HepG2 (cell line): ENCODE data around the gene C18orf63. TPM values are rescaled to one million over a fixed set of nuclear protein-coding genes. Genes with fewer than 3 reads are reported as not detected.
A peak's percentile ranks its signal among the peaks of the same experiment; 100 is the strongest.

Experiments
- EHMT2 ChIP-seq: fragments of 200-600 bp; sonication (generic); IDR thresholded peaks from 2 replicates; pipeline ENCODE4 v1.7.0; 2017; ENCODE audit warnings: antibody characterized with exemption, low read depth, low read length, borderline replicate concordance
- ETV6 ChIP-seq: sonication (generic); formaldehyde crosslinking; conservative IDR thresholded peaks from 2 replicates; pipeline ENCODE4 v1.4.0; 2020; ENCODE audit warnings: missing genetic modification reagents
- GZF1 ChIP-seq: sonication (generic); formaldehyde crosslinking; IDR thresholded peaks from 2 replicates; pipeline ENCODE4 v1.5.1; 2020; ENCODE audit warnings: mild to moderate bottlenecking, missing genetic modification reagents
- NFE2L1 ChIP-seq: sonication (generic); formaldehyde crosslinking; IDR thresholded peaks from 2 replicates; pipeline ENCODE4 v1.4.0; 2020; ENCODE audit warnings: missing genetic modification reagents, mild to moderate bottlenecking, borderline replicate concordance
- NR1H2 ChIP-seq: sonication (generic); formaldehyde crosslinking; IDR thresholded peaks from 2 replicates; pipeline ENCODE4 v1.8.1; 2022; ENCODE audit warnings: low read depth, missing genetic modification reagents, borderline replicate concordance
- RNF2 ChIP-seq: fragments of 450-650 bp; conservative IDR thresholded peaks from 2 replicates; pipeline ENCODE4 v1.6.1; 2016; ENCODE audit warnings: low read depth
- SAFB2 ChIP-seq: sonication (generic); formaldehyde crosslinking; IDR thresholded peaks from 2 replicates; pipeline ENCODE4 v1.5.1; 2020; ENCODE audit warnings: missing genetic modification reagents, low read depth, mild to moderate bottlenecking, borderline replicate concordance
- ZBTB8A ChIP-seq: sonication (generic); formaldehyde crosslinking; IDR thresholded peaks from 2 replicates; pipeline ENCODE4 v1.4.0; 2020; ENCODE audit warnings: mild to moderate bottlenecking, low read depth, missing genetic modification reagents, borderline replicate concordance
- ZFP41 ChIP-seq: sonication (generic); formaldehyde crosslinking; IDR thresholded peaks from 2 replicates; pipeline ENCODE4 v1.4.0; 2020; ENCODE audit warnings: mild to moderate bottlenecking, missing genetic modification reagents, borderline replicate concordance
- ZNF180 ChIP-seq: sonication (generic); formaldehyde crosslinking; IDR thresholded peaks from 2 replicates; pipeline ENCODE4 v1.4.0; 2020; ENCODE audit warnings: low read depth, missing genetic modification reagents, borderline replicate concordance
- ZNF225 ChIP-seq: sonication (generic); formaldehyde crosslinking; IDR thresholded peaks from 2 replicates; pipeline ENCODE4 v1.4.0; 2020; ENCODE audit warnings: mild to moderate bottlenecking, missing genetic modification reagents
- ZNF367 ChIP-seq: sonication (generic); formaldehyde crosslinking; IDR thresholded peaks from 2 replicates; pipeline ENCODE4 v1.4.0; 2020; ENCODE audit warnings: missing genetic modification reagents, borderline replicate concordance
- ZNF468 ChIP-seq: sonication (generic); formaldehyde crosslinking; IDR thresholded peaks from 2 replicates; pipeline ENCODE4 v1.8.0; 2022; ENCODE audit warnings: mild to moderate bottlenecking, moderate library complexity, missing genetic modification reagents
- ZSCAN12 ChIP-seq: sonication (generic); formaldehyde crosslinking; IDR thresholded peaks from 2 replicates; pipeline ENCODE4 v1.9.0; 2021; ENCODE audit warnings: mild to moderate bottlenecking, missing genetic modification reagents
- ZSCAN31 ChIP-seq: sonication (generic); formaldehyde crosslinking; IDR thresholded peaks from 2 replicates; pipeline ENCODE4 v1.5.0; 2020; ENCODE audit warnings: low read depth, mild to moderate bottlenecking, missing genetic modification reagents
- polyA plus RNA-seq, 8 experiments: library from polyadenylated mRNA; depleted of rRNA in 3 of 8; stranded (reverse) in 7 of 8; unstranded in 1 of 8; fragments of >200 nt; fragmentation: Illumina TruSeq in 4 of 8; extraction: Trizol in 4 of 8; gene quantifications; 2 replicates each; pipeline versions ENCODE4 v1.2.1 to v1.2.3, GENCODE V29; 2011 to 2016; ENCODE audit warnings: low read depth in 4 of 8, missing spikeins in 1 of 8, mixed read lengths in 1 of 8; ENCODE audit not compliant: insufficient read depth in 1 of 8
- total RNA-seq, 5 experiments: library from RNA; depleted of rRNA; stranded (reverse); fragments of >200 nt; fragmentation: Illumina TruSeq; extraction: Trizol; gene quantifications; 2 replicates each; pipeline ENCODE4 v1.2.3, GENCODE V29; 2016; ENCODE audit warnings: low read depth in 1 of 5
- TF ChIP-seq, protein P1 (sequence below): IDR thresholded peaks from 2 replicates; pipeline ENCODE4 v1.6.1; 2016; ENCODE audit warnings: missing biosample characterization, missing genetic modification reagents, low read depth
- TF ChIP-seq, protein P2 (sequence below): IDR thresholded peaks from 2 replicates; pipeline ENCODE4 v1.6.1; 2016; ENCODE audit warnings: mild to moderate bottlenecking, missing biosample characterization, missing genetic modification reagents
- TF ChIP-seq, protein P3 (sequence below): sonication (generic); formaldehyde crosslinking; IDR thresholded peaks from 2 replicates; pipeline ENCODE4 v1.8.0; 2022; ENCODE audit warnings: low read depth, missing genetic modification reagents
- TF ChIP-seq, protein P4 (sequence below): sonication (generic); formaldehyde crosslinking; IDR thresholded peaks from 2 replicates; pipeline ENCODE4 v1.4.0; 2020; ENCODE audit warnings: missing genetic modification reagents

Gene C18orf63
- total and polyA plus RNA-seq, 2 of the 13 experiments (the other 11 are each of a cell fraction or from before 2014, with no cell fraction given): 0.01 TPM; not detected in 1

DNA sequence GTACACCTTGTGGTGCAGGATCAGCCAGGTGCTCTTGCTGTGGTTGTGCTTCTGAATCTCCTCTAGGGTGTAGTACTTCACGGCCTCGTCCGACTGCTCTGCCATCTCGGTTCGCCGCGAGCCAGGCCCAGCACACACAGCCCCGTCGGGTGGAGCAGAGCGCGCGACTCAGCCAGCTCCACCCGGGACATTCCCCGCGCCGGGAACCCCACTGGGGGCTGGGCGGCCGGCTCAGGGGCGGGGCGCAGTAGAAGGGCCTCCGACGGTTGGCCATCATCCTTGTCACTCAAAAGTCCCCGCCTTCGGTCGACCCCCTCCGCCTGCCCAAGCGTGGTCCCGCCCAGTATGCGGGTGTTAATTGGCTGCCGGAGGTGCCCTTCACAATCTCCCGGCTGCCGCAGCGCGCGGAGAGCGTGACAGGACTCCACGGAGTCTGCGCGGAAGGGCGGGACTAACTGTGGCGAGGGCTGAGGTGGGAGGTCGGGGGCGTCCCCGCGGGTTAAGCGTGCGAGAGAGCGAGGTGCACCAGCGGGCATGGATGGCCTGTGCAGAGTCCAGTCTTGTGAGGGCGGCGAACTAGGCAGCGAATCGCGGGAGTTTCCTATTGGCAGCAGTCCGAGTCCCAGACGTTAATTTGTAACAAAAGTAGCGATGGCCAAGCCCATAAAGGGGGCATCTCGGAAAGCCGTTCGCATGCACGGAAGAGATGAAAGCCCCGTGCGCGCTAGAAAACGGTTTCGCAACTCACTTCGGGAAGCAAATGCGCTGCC, 23.7 kb upstream of the C18orf63 start, which contains the start of gene CYB5A (continued):
- TF ChIP-seq ZNF367 (CRISPR knock-in tag) (no peak), ZNF225 (CRISPR knock-in tag) (no peak), ZNF468 (no peak), ETV6 (CRISPR knock-in tag) (no peak; the same call in 1 of the 2 replicates), EHMT2 (no peak), ZFP41 (CRISPR knock-in tag) (no peak), SAFB2 (CRISPR knock-in tag) (no peak), ZBTB8A (no peak), GZF1 (no peak), NR1H2 (no peak), ZSCAN31 (CRISPR knock-in tag) (peak; percentile 72; the same call in 1 of the 2 replicates), NFE2L1 (CRISPR knock-in tag) (no peak), RNF2 (no peak; the same call in 1 of the 2 replicates), ZNF180 (no peak), ZSCAN12 (CRISPR knock-in tag) (peak; percentile 82; the same call in 1 of the 2 replicates)
- TF ChIP-seq, protein P1, sequence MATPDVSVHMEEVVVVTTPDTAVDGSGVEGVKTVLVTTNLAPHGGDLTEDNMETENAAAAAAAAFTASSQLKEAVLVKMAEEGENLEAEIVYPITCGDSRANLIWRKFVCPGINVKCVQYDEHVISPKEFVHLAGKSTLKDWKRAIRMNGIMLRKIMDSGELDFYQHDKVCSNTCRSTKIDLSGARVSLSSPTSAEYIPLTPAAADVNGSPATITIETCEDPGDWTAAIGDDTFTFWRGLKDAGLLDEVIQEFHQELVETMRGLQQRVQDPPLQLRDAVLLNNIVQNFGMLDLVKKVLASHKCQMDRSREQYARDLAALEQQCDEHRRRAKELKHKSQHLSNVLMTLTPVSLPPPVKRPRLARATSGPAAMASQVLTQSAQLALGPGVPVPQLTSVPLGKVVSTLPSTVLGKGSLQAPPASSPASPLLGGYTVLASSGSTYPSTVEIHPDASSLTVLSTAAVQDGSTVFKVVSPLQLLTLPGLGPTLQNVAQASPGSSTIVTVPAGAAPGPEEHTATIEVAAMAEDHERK (CRISPR knock-in tag): no peak
- TF ChIP-seq, protein P2, sequence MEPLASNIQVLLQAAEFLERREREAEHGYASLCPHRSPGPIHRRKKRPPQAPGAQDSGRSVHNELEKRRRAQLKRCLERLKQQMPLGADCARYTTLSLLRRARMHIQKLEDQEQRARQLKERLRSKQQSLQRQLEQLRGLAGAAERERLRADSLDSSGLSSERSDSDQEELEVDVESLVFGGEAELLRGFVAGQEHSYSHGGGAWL (CRISPR knock-in tag): 0 out of 2 replicates have a peak, but pooled peaks have one; percentile 35
- TF ChIP-seq, protein P3, sequence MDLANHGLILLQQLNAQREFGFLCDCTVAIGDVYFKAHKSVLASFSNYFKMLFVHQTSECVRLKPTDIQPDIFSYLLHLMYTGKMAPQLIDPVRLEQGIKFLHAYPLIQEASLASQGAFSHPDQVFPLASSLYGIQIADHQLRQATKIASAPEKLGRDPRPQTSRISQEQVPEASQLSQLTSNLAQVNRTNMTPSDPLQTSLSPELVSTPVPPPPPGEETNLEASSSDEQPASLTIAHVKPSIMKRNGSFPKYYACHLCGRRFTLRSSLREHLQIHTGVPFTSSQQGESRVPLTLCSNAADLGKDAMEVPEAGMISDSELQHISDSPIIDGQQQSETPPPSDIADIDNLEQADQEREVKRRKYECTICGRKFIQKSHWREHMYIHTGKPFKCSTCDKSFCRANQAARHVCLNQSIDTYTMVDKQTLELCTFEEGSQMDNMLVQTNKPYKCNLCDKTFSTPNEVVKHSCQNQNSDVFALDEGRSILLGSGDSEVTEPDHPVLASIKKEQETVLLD (CRISPR knock-in tag): no peak
- TF ChIP-seq, protein P4, sequence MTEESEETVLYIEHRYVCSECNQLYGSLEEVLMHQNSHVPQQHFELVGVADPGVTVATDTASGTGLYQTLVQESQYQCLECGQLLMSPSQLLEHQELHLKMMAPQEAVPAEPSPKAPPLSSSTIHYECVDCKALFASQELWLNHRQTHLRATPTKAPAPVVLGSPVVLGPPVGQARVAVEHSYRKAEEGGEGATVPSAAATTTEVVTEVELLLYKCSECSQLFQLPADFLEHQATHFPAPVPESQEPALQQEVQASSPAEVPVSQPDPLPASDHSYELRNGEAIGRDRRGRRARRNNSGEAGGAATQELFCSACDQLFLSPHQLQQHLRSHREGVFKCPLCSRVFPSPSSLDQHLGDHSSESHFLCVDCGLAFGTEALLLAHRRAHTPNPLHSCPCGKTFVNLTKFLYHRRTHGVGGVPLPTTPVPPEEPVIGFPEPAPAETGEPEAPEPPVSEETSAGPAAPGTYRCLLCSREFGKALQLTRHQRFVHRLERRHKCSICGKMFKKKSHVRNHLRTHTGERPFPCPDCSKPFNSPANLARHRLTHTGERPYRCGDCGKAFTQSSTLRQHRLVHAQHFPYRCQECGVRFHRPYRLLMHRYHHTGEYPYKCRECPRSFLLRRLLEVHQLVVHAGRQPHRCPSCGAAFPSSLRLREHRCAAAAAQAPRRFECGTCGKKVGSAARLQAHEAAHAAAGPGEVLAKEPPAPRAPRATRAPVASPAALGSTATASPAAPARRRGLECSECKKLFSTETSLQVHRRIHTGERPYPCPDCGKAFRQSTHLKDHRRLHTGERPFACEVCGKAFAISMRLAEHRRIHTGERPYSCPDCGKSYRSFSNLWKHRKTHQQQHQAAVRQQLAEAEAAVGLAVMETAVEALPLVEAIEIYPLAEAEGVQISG (CRISPR knock-in tag): peak; percentile 76
